PFSK-1 (cell line): ENCODE results near the gene ATP11B.

Experiments used
- FOXP2 ChIP-seq: optimal IDR thresholded peaks from 2 replicates; pipeline ENCODE3; 2011; ENCODE audit warnings: borderline replicate concordance, control low read depth, inconsistent platforms; ENCODE audit not compliant: insufficient read depth; ENCODE audit errors: extremely low read length, extremely low read depth
- POLR2AphosphoS5 ChIP-seq: IDR thresholded peaks from 2 replicates; pipeline ENCODE4 v1.6.1; 2012; ENCODE audit warnings: low read depth, mild to moderate bottlenecking, control low read depth, low read length, moderate library complexity
- REST ChIP-seq, 2 experiments: IDR thresholded peaks; 2 replicates each; pipeline versions ENCODE4 v1.6.1 to v1.8.0; 2011 to 2012; ENCODE audit warnings: low read depth in 2 of 2, low read length in 2 of 2, control low read depth in 1 of 2, inconsistent platforms in 1 of 2, mild to moderate bottlenecking in 1 of 2, moderate library complexity in 1 of 2; ENCODE audit not compliant: insufficient read depth in 1 of 2
- SIN3A ChIP-seq: IDR thresholded peaks from 2 replicates; pipeline ENCODE4 v1.6.1; 2012; ENCODE audit warnings: mild to moderate bottlenecking, low read length, moderate library complexity, borderline replicate concordance; ENCODE audit not compliant: insufficient read depth
- TAF1 ChIP-seq: IDR thresholded peaks from 2 replicates; pipeline ENCODE4 v1.6.1; 2012; ENCODE audit warnings: low read length, control low read depth, borderline replicate concordance; ENCODE audit not compliant: insufficient read depth

GRCh38 chr3:182790612-182791011, 2.7 kb upstream of the ATP11B start:
- no peak for TF ChIP-seq REST (IDR thresholded peaks at IDR 0.05; ENCODE audit: insufficient read depth in 1 of 2, low read depth in 2 of 2, low read length in 2 of 2)
- TF ChIP-seq TAF1: no peak
- TF ChIP-seq POLR2AphosphoS5: no peak
- TF ChIP-seq SIN3A: no peak
- TF ChIP-seq FOXP2: no peak
